HepG2 (cell line): ENCODE data around the gene PSMD3. TPM values are rescaled to one million over a fixed set of nuclear protein-coding genes. Genes with fewer than 3 reads are reported as not detected.

Source experiments
- ARID3A ChIP-seq: IDR thresholded peaks from 2 replicates; pipeline ENCODE4 v1.6.1; 2012; ENCODE audit warnings: low read depth, low read length, improper control_type of control experiment
- E2F5 ChIP-seq: sonication (generic); formaldehyde crosslinking; conservative IDR thresholded peaks from 2 replicates; pipeline ENCODE4 v1.4.0; 2020; ENCODE audit warnings: missing genetic modification reagents
- FOXK2 ChIP-seq: fragments of 450-650 bp; IDR thresholded peaks from 2 replicates; pipeline ENCODE4 v1.6.1; 2016
- GATAD1 ChIP-seq: IDR thresholded peaks from 2 replicates; pipeline ENCODE4 v1.6.1; 2016; ENCODE audit warnings: missing genetic modification reagents, missing compliant biosample characterization
- HNRNPL ChIP-seq: fragments of 200-400 bp; formaldehyde crosslinking; IDR thresholded peaks from 2 replicates; pipeline ENCODE4 v1.6.1; 2017; ENCODE audit warnings: mild to moderate bottlenecking, low read depth, low read length
- KDM2A ChIP-seq: sonication (generic); formaldehyde crosslinking; IDR thresholded peaks from 2 replicates; pipeline ENCODE4 v1.4.0; 2020; ENCODE audit warnings: low read depth, missing genetic modification reagents, borderline replicate concordance
- KDM4B ChIP-seq: sonication (generic); formaldehyde crosslinking; IDR thresholded peaks from 2 replicates; pipeline ENCODE4 v1.4.0; 2020; ENCODE audit warnings: missing genetic modification reagents
- NKX3-1 ChIP-seq: sonication (generic); formaldehyde crosslinking; IDR thresholded peaks from 2 replicates; pipeline ENCODE4 v1.5.0; 2020; ENCODE audit warnings: missing genetic modification reagents
- POLR2A ChIP-seq, 2 experiments: IDR thresholded peaks; 2 replicates each; pipeline ENCODE4 v1.6.1; 2011; ENCODE audit warnings: low read depth in 2 of 2, low read length in 2 of 2, mild to moderate bottlenecking in 1 of 2, moderate library complexity in 1 of 2; ENCODE audit not compliant: insufficient read depth in 1 of 2
- REL ChIP-seq: sonication (generic); formaldehyde crosslinking; conservative IDR thresholded peaks from 2 replicates; pipeline ENCODE4 v1.8.0; 2022; ENCODE audit warnings: mild to moderate bottlenecking, missing genetic modification reagents, moderate library complexity
- SOX13 ChIP-seq, 3 experiments: fragments of 450-650 bp in 1 of 3; sonication (generic) in 1 of 3; formaldehyde crosslinking in 1 of 3; IDR thresholded peaks in 2 of 3; conservative IDR thresholded peaks in 1 of 3; 2 replicates each; pipeline versions ENCODE4 v1.5.0 to v1.6.1; 2016 to 2020; ENCODE audit warnings: antibody characterized with exemption in 1 of 3, mild to moderate bottlenecking in 1 of 3, missing compliant biosample characterization in 1 of 3, missing genetic modification reagents in 1 of 3, moderate library complexity in 1 of 3
- ZNF136 ChIP-seq: sonication (generic); formaldehyde crosslinking; IDR thresholded peaks from 2 replicates; pipeline ENCODE4 v1.8.1; 2022; ENCODE audit warnings: low read depth, mild to moderate bottlenecking, moderate library complexity, missing genetic modification reagents
- ZNF205 ChIP-seq: IDR thresholded peaks from 2 replicates; pipeline ENCODE4 v1.6.1; 2018; ENCODE audit warnings: missing biosample characterization, missing genetic modification reagents
- ZNF512B ChIP-seq: sonication (generic); formaldehyde crosslinking; IDR thresholded peaks from 2 replicates; pipeline ENCODE4 v1.5.1; 2020; ENCODE audit warnings: missing genetic modification reagents, mild to moderate bottlenecking, borderline replicate concordance
- ZNF75D ChIP-seq: sonication (generic); formaldehyde crosslinking; IDR thresholded peaks from 2 replicates; pipeline ENCODE4 v1.8.1; 2023; ENCODE audit warnings: missing genetic modification reagents, mild to moderate bottlenecking, borderline replicate concordance
- ZSCAN9 ChIP-seq: IDR thresholded peaks from 2 replicates; pipeline ENCODE4 v1.6.1; 2016; ENCODE audit warnings: borderline replicate concordance
- polyA plus RNA-seq, 8 experiments: library from polyadenylated mRNA; depleted of rRNA in 3 of 8; stranded (reverse) in 7 of 8; unstranded in 1 of 8; fragments of >200 nt; fragmentation: Illumina TruSeq in 4 of 8; extraction: Trizol in 4 of 8; gene quantifications; 2 replicates each; pipeline versions ENCODE4 v1.2.1 to v1.2.3, GENCODE V29; 2011 to 2016; ENCODE audit warnings: low read depth in 4 of 8, missing spikeins in 1 of 8, mixed read lengths in 1 of 8; ENCODE audit not compliant: insufficient read depth in 1 of 8
- total RNA-seq, 5 experiments: library from RNA; depleted of rRNA; stranded (reverse); fragments of >200 nt; fragmentation: Illumina TruSeq; extraction: Trizol; gene quantifications; 2 replicates each; pipeline ENCODE4 v1.2.3, GENCODE V29; 2016; ENCODE audit warnings: low read depth in 1 of 5
- TF ChIP-seq, protein P1 (sequence below): sonication (generic); formaldehyde crosslinking; IDR thresholded peaks from 2 replicates; pipeline ENCODE4 v1.4.0; 2020; ENCODE audit warnings: missing genetic modification reagents, borderline replicate concordance
- TF ChIP-seq, protein P2 (sequence below): sonication (generic); formaldehyde crosslinking; IDR thresholded peaks from 2 replicates; pipeline ENCODE4 v1.4.0; 2020; ENCODE audit warnings: missing genetic modification reagents, mild to moderate bottlenecking, borderline replicate concordance

PSMD3 gene
- total and polyA plus RNA-seq, 2 of the 13 experiments (the other 11 are each of a cell fraction or from before 2014, with no cell fraction given) = 97.4 to 146 TPM

DNA sequence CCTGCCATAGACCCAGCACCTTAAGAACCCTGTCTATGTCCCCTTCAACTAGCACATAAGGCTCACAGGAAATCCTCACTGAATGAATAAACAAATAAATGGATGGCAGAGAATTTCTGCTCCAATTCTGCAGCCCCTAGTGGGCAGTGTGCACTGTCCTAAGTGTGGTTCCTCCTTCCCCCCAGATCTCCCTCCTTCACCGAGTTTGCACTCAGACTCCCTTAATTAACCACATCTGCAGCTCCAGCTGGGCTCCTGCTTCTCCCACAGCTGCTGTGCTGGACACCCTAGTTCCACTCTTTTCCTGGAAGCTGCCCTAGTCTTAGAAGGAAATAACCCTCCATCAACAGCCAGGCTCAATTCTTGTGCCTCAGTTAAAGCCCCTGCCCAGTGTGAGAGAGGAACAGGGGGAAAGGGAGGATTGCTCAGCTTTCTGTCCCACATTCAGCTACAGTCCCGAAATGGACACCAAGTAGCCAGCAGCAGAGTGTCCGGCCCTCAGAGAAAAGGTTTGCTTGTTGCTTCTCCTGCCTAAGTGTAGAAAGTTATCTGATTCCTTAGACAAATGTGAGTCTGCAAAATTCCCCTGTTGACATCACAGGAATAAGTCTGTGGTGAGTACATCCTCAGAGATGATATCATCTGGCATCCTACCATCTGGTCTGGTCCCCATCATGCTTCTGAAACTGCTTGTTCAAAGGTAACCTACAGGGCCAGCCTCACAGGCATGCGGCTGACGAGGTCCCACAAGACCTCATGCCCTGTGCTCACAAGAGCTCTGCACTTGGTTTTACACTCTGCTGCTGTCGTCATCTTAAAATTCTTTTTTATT is 40.8 kb upstream of the PSMD3 start (continued):
- TF ChIP-seq, protein P1, sequence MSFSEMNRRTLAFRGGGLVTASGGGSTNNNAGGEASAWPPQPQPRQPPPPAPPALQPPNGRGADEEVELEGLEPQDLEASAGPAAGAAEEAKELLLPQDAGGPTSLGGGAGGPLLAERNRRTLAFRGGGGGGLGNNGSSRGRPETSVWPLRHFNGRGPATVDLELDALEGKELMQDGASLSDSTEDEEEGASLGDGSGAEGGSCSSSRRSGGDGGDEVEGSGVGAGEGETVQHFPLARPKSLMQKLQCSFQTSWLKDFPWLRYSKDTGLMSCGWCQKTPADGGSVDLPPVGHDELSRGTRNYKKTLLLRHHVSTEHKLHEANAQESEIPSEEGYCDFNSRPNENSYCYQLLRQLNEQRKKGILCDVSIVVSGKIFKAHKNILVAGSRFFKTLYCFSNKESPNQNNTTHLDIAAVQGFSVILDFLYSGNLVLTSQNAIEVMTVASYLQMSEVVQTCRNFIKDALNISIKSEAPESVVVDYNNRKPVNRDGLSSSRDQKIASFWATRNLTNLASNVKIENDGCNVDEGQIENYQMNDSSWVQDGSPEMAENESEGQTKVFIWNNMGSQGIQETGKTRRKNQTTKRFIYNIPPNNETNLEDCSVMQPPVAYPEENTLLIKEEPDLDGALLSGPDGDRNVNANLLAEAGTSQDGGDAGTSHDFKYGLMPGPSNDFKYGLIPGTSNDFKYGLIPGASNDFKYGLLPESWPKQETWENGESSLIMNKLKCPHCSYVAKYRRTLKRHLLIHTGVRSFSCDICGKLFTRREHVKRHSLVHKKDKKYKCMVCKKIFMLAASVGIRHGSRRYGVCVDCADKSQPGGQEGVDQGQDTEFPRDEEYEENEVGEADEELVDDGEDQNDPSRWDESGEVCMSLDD (CRISPR knock-in tag) = no peak
- TF ChIP-seq ZNF205 (CRISPR knock-in tag) (no peak), GATAD1 (CRISPR knock-in tag) (no peak), NKX3-1 (CRISPR knock-in tag) (no peak), ZSCAN9 (CRISPR knock-in tag) (0 out of 2 replicates have a peak, but pooled peaks have one; percentile 41), ARID3A (no peak), ZNF136 (CRISPR knock-in tag) (no peak), POLR2A (IDR thresholded peaks at IDR 0.05; ENCODE audit: insufficient read depth in 1 of 2, low read depth in 2 of 2, low read length in 2 of 2) (no peak), ZNF512B (CRISPR knock-in tag) (no peak), HNRNPL (no peak), KDM2A (no peak), E2F5 (CRISPR knock-in tag) (no peak), REL (CRISPR knock-in tag) (no peak), FOXK2 (no peak), SOX13 (IDR thresholded peaks at IDR 0.05) (no peak), SOX13 (CRISPR knock-in tag; conservative IDR thresholded peaks at IDR 0.05 in 1 of 2, IDR thresholded peaks at IDR 0.05 in 1 of 2) (no peak), ZNF75D (no peak), KDM4B (CRISPR knock-in tag) (no peak)
- TF ChIP-seq, protein P2, sequence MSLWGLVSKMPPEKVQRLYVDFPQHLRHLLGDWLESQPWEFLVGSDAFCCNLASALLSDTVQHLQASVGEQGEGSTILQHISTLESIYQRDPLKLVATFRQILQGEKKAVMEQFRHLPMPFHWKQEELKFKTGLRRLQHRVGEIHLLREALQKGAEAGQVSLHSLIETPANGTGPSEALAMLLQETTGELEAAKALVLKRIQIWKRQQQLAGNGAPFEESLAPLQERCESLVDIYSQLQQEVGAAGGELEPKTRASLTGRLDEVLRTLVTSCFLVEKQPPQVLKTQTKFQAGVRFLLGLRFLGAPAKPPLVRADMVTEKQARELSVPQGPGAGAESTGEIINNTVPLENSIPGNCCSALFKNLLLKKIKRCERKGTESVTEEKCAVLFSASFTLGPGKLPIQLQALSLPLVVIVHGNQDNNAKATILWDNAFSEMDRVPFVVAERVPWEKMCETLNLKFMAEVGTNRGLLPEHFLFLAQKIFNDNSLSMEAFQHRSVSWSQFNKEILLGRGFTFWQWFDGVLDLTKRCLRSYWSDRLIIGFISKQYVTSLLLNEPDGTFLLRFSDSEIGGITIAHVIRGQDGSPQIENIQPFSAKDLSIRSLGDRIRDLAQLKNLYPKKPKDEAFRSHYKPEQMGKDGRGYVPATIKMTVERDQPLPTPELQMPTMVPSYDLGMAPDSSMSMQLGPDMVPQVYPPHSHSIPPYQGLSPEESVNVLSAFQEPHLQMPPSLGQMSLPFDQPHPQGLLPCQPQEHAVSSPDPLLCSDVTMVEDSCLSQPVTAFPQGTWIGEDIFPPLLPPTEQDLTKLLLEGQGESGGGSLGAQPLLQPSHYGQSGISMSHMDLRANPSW = no peak
